ENCODE results near the gene CPLX4.

- peak; percentile 91 for TF ChIP-seq CTCF (IDR thresholded peaks at IDR 0.05; ENCODE audit: low read depth, low read length, poor library complexity, severe bottlenecking)
- TF ChIP-seq EZH2phosphoT487 (IDR thresholded peaks at IDR 0.05; ENCODE audit: borderline replicate concordance, low read length): 0 out of 2 replicates have a peak, but pooled peaks have one; percentile 35
Observed at GRCh38 chr18:59308248-59308937, 10.1 kb downstream of the CPLX4 start.
